CMK (cell line): ENCODE measurements around the gene CCDC159.
A peak's percentile ranks its signal among the peaks of the same experiment; 100 is the strongest.
"Not testable (repeated sequence)": the region's sequence is repeated elsewhere in the genome, so short reads cannot be mapped to it uniquely, and the experiment has no call there.

Experiments
- DNase-seq: peaks from one replicate; pipeline ENCODE4 v3.0.0-alpha.2; 2010; ENCODE audit warnings: low read depth

The CCDC159 gene

GRCh38 chr19:11338569-11339253, 7.6 kb upstream of the CCDC159 start:
- no peak for DNase-seq

DNA sequence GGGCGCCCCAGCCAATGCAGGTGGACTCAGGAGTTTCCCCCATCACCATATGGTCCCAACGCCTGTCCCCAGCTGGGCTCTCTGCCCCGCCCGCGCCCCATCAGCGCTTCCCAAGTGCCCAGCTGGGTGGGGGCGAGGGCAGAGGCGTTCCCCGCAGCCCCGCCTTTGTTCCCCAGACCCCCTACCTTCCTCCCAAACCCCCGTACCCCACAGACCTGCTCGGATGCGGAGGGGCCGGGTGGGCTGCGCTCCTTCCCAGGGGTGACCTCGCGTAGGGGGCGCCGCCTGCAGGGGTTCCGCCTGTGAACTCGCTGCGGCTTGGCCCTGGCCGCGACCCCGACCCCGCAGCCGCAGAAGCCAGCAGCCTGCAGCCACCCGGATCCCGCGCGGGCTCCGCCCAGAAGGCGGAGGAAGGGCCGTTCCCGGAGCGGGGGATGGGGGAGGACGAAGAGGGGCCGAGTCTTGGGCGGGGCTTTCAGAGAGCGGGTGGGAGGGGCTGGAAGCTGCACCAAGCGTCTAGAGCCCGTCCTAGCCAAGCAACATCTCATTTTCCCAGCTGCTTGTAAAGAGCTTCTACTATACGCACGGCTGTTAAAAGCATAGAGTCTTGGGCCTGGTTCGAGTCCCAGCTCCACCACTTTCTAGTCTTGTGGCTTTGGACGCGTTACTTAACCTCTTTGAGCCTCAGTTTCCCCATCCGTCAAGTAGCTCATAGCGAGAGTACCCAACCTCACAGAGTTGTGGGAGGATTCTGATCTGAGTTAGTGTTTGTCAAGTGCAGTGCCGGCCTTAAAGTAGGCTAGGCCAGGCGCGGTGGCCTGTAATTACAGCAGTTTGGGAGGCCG, 6.8 kb upstream of the CCDC159 start, which contains the start of gene RAB3D:
Gene RAB3D (minus strand): TSS at position 404 of the 845 bp plus-strand sequence. CDS start 2,258 bp downstream, outside the sequence.
- peak; percentile 83 for DNase-seq

DNA sequence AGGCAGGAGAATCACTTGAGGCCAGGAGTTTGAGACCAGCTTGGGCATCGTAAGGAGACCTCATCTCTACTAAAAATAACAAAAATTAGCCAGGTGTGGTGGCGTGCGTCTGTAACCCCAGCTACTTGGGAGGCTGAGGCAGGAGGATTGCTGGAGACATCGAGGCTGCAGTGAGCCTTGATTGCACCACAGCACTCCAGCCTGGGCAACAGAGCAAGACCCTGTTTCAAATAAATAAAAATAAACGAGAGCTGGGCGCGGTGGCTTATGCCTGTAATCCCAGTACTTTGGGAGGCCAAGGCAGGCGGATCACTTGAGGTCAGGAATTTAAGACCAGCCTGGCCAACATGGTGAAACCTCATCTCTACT, 6.2 kb upstream of the CCDC159 start:
- DNase-seq: not testable (repeated sequence)

GRCh38 chr19:11342429-11342828, 3.9 kb upstream of the CCDC159 start:
- no peak for DNase-seq

- DNase-seq: no peak
These were observed 1.1 kb upstream of the CCDC159 start for GRCh38 chr19:11345122-11345803.

- DNase-seq: no peak
These were observed 1.3 kb downstream of the CCDC159 start for GRCh38 chr19:11347546-11348039.

DNA sequence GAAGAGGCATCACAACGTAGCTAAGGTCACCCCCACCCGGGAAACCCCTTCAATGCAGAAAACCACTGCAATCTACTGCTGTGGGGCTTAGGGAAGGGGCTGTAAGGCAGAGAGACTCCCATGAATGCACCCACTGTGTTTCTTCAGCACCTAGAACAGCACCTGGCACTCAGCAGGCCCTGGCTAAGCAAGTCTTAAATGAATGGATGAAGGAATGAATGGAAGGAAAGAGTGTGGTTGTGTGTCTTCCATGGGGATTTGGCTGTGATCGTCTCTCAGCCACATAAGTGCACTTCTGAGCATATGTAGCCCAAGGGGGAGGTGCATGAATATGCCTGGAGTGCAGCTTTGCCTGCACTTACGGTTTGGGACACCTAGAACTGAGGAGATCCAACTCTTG, 2.9 kb downstream of the CCDC159 start:
- no peak for DNase-seq

- not testable (repeated sequence) for DNase-seq
These were observed 7.8 kb downstream of the CCDC159 start for GRCh38 chr19:11354102-11354501.

DNA sequence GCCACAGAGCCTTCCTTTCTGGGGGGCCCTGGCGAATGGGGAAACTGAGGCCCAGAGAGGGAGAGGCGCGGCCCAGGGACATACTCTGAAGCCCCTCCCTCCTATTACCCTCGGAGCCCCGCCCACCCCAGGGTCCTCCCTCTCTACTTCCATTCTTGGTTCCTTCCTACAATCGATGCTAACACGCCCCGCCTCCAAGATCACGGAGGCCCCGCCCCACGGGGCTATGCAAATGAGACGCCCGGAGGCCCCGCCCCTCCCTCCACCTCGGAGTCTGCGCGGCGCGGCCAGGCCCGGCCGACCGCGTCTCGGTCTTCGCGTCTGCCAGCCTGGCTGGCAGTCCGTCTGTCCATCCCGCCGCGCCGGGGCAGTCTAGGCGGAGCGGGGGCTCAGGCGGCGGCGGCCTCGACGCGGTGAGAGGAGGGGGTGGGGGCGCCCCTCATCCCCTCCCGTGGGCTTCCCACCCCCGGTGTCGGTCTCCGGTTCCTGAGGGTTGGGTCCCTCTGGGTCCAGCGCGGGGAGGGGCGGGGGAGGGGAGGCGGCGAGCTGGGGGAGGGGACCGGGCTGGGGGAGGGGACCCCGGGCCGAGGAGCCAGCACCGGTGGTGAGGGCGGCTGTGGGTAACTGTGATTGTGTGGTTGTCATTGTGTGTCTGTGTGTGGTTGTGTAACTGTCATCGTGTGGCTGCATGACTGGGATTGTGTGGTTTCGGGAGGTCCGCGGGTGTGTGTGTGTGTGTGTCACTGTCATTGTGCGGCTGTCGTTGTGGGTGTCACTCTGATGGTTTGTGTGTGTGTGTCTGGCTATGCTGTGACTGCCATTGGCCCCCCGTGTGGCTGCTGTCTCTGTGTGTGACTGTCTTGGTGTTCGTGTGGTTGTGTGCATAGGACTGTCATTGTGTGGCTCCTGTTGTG, 9.1 kb downstream of the CCDC159 start, which contains the start of gene PLPPR2:
Gene PLPPR2 (plus strand): TSS at position 273 of the 914 bp plus-strand sequence. CDS start 2,242 bp downstream, outside the sequence.
- peak; percentile 81 for DNase-seq

- no peak for DNase-seq
These were observed 9.7 kb downstream of the CCDC159 start for GRCh38 chr19:11356074-11356397.

DNA sequence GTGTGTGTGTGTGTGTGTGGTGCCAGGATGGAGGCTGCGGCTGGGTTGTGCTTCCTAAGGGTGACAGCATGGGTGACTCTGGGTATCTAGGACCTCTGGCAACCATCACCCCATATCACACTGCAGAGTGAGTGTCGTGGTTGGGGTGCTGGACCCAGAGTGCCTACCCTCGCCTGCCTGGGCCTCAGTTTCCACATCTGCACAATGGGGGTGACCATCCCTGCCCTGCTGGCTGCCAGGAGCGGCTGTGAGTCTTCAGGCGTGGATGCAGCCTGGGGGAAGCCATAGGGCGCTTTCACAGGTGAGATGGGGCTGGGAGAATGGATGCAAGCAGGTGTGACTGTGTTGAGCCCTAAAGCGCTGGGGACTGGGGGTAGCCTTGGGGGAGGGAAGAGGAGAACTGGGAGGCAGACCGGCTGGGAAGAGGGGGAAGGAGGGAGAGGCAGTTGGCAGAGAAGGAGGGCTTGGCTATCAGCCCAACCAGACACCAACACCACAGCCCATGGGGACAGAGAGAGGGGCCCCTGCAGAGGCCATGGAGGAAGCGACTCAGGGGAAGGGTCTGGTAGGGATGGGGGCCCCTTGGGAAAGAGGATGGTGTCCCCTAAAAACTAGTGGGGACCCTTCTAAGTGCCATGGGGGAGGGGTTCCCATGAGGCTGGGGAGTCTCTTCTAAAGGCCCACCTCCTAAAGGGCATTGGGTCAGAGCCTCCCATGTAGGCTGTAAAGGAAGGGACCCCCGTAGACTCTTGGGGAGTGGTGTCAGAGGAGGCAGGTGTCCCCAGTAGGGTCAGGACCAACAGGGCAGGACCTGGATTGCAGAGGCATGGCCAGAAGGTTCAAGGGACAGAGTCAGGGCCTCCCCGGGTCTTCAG, 10.6 kb downstream of the CCDC159 start:
- no peak for DNase-seq

GRCh38 chr19:11359421-11359820, 13.1 kb downstream of the CCDC159 start:
- DNase-seq: no peak

DNA sequence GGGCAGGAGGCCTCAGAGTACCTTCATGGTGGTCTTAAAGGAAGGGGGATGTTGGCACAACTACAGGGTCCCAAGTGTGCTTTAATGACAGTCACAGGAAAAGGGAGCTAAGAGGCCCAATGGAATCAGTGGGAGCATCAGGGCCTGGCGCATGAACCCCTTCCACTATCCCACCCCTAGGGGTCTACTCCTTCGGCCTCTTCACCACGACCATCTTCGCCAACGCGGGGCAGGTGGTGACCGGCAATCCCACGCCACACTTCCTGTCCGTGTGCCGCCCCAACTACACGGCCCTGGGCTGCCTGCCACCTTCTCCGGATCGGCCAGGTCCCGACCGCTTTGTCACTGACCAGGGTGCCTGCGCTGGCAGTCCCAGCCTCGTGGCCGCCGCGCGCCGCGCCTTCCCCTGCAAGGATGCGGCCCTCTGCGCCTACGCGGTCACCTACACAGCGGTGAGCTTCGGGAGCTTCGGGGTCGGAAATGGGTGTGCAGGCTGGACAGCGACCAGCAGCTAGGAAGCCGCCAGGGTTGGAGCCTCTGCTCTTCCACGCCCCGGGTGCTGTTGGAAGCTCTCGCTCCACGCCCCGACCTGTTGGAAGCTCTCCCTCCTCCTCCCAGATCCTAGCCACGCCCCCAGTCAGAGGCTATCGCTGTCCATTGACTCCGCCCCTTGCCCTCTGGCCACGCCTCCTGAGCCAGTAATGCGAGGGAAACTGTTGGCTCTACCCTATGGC, 14.9 kb downstream of the CCDC159 start:
- no peak for DNase-seq

GRCh38 chr19:11361771-11362731, 15.7 kb downstream of the CCDC159 start:
- no peak for DNase-seq

- no peak for DNase-seq
These were observed 17.6 kb downstream of the CCDC159 start for GRCh38 chr19:11363881-11364280.

DNA sequence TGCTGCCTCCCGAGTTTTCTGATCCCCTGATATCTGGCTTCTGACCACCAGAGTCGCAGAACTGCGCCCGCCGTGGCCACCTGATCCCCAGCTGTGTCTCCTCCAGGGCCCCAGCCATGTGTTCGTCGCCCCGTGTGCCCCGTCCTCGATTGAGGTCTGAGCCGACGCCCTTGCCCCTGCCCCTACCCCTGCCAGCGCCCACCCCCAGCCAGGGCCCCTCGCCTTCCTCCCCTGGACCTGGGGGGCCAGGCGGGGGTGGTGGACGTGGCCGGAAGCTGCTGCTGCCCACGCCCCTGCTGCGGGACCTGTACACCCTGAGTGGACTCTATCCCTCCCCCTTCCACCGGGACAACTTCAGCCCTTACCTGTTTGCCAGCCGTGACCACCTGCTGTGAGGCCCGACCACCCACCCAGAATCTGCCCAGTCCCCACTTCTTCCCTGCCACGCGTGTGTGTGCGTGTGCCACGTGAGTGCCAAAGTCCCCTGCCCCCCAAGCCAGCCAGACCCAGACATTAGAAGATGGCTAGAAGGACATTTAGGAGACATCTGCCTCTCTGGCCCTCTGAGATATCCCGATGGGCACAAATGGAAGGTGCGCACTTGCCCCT, 18.1 kb downstream of the CCDC159 start:
- DNase-seq: no peak

GRCh38 chr19:11364935-11365334, 18.6 kb downstream of the CCDC159 start:
- DNase-seq: no peak

DNA sequence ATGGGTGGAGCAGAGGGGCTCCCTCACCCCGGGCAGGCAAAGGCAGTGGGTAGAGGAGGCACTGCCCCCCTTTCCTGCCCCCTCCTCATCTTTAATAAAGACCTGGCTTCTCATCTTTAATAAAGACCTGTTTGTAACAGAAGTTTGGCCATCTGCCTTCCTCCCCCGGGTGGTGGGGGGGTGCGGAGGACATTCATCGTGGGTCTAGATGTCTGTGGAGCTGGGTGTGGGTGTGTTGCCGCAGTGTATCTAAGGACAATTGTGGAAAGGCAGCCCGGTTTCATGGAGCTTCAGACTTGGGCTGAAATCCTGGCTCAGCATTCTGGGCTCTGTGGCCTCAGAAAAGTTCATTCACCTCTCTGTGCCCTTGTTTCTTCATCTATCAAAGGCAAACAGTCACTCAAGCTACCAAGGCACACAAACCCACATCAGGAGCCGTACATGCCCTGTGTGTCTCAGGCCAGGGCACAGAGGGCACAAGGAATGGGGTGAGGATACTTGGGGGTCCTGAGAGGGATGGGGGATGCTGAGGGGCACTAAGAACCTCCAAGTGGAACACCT, 19.3 kb downstream of the CCDC159 start:
- no peak for DNase-seq
